ENCODE measurements around the gene PCBP3.
"Not testable (repeated sequence)": the region's sequence is repeated elsewhere in the genome, so short reads cannot be mapped to it uniquely, and the experiment has no call there.

PCBP3 gene

GRCh38 chr21:45975667-45976409 is 332.3 kb downstream of the PCBP3 start:
- not testable (repeated sequence) for DNase-seq

GRCh38 chr21:45976701-45977311 is 333.3 kb downstream of the PCBP3 start:
- DNase-seq: no peak

GRCh38 chr21:45977396-45977795 is 333.9 kb downstream of the PCBP3 start:
- DNase-seq: no peak

- no peak for DNase-seq
These were observed 335.7 kb downstream of the PCBP3 start for GRCh38 chr21:45979141-45979631.

- no peak for DNase-seq
These were observed 336.1 kb downstream of the PCBP3 start for GRCh38 chr21:45979651-45980050.

- no peak for DNase-seq
These were observed 336.7 kb downstream of the PCBP3 start for GRCh38 chr21:45980271-45980670.

GRCh38 chr21:45980697-45981096 is 337.2 kb downstream of the PCBP3 start:
- DNase-seq: no peak

GRCh38 chr21:45981151-45982091 is 337.9 kb downstream of the PCBP3 start, which contains the start of gene COL6A1:
TSS of gene COL6A1 (plus strand) at chr21:45981770. CDS start at chr21:45981851, 81 bp downstream.
- DNase-seq: peak; percentile 52

- no peak for DNase-seq
These were observed 338.7 kb downstream of the PCBP3 start for GRCh38 chr21:45982092-45982757.

GRCh38 chr21:45982758-45983648 is 339.5 kb downstream of the PCBP3 start:
- no peak for DNase-seq

GRCh38 chr21:45983649-45983965 is 340.1 kb downstream of the PCBP3 start:
- no peak for DNase-seq

GRCh38 chr21:45983981-45984551 is 340.5 kb downstream of the PCBP3 start:
- no peak for DNase-seq

GRCh38 chr21:45984584-45985095 is 341.1 kb downstream of the PCBP3 start:
- no peak for DNase-seq

- DNase-seq: no peak
These were observed 342.2 kb downstream of the PCBP3 start for GRCh38 chr21:45985471-45986315.

GRCh38 chr21:45986316-45987051 is 343.0 kb downstream of the PCBP3 start:
- no peak for DNase-seq

- no peak for DNase-seq
These were observed 343.7 kb downstream of the PCBP3 start for GRCh38 chr21:45987121-45987711.

- DNase-seq: no peak
These were observed 345.1 kb downstream of the PCBP3 start for GRCh38 chr21:45988366-45989347.
